Measurements from ENCODE around the gene NSD1.

DNA sequence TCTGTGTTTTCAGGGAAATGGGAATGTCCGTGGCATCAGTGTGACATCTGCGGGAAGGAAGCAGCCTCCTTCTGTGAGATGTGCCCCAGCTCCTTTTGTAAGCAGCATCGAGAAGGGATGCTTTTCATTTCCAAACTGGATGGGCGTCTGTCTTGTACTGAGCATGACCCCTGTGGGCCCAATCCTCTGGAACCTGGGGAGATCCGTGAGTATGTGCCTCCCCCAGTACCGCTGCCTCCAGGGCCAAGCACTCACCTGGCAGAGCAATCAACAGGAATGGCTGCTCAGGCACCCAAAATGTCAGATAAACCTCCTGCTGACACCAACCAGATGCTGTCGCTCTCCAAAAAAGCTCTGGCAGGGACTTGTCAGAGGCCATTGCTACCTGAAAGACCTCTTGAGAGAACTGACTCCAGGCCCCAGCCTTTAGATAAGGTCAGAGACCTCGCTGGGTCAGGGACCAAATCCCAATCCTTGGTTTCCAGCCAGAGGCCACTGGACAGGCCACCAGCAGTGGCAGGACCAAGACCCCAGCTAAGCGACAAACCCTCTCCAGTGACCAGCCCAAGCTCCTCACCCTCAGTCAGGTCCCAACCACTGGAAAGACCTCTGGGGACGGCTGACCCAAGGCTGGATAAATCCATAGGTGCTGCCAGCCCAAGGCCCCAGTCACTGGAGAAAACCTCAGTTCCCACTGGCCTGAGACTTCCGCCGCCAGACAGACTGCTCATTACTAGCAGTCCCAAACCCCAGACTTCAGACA lies 160.4 kb downstream of the NSD1 start:
- TF ChIP-seq TEAD4 (IDR thresholded peaks at IDR 0.05): no peak
- no peak for TF ChIP-seq EGR1 (IDR thresholded peaks at IDR 0.05)
- TF ChIP-seq, protein P1, sequence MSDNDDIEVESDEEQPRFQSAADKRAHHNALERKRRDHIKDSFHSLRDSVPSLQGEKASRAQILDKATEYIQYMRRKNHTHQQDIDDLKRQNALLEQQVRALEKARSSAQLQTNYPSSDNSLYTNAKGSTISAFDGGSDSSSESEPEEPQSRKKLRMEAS (IDR thresholded peaks at IDR 0.05): no peak
- TF ChIP-seq, protein P2, sequence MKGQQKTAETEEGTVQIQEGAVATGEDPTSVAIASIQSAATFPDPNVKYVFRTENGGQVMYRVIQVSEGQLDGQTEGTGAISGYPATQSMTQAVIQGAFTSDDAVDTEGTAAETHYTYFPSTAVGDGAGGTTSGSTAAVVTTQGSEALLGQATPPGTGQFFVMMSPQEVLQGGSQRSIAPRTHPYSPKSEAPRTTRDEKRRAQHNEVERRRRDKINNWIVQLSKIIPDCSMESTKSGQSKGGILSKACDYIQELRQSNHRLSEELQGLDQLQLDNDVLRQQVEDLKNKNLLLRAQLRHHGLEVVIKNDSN (IDR thresholded peaks at IDR 0.05): no peak
- TF ChIP-seq RAD21 (IDR thresholded peaks at IDR 0.05; ENCODE audit: low read depth): no peak
- no peak for TF ChIP-seq EP300 (IDR thresholded peaks at IDR 0.05; ENCODE audit: borderline replicate concordance)
- no peak for TF ChIP-seq YY1 (IDR thresholded peaks at IDR 0.05; ENCODE audit: low read depth)
- TF ChIP-seq, protein P3, sequence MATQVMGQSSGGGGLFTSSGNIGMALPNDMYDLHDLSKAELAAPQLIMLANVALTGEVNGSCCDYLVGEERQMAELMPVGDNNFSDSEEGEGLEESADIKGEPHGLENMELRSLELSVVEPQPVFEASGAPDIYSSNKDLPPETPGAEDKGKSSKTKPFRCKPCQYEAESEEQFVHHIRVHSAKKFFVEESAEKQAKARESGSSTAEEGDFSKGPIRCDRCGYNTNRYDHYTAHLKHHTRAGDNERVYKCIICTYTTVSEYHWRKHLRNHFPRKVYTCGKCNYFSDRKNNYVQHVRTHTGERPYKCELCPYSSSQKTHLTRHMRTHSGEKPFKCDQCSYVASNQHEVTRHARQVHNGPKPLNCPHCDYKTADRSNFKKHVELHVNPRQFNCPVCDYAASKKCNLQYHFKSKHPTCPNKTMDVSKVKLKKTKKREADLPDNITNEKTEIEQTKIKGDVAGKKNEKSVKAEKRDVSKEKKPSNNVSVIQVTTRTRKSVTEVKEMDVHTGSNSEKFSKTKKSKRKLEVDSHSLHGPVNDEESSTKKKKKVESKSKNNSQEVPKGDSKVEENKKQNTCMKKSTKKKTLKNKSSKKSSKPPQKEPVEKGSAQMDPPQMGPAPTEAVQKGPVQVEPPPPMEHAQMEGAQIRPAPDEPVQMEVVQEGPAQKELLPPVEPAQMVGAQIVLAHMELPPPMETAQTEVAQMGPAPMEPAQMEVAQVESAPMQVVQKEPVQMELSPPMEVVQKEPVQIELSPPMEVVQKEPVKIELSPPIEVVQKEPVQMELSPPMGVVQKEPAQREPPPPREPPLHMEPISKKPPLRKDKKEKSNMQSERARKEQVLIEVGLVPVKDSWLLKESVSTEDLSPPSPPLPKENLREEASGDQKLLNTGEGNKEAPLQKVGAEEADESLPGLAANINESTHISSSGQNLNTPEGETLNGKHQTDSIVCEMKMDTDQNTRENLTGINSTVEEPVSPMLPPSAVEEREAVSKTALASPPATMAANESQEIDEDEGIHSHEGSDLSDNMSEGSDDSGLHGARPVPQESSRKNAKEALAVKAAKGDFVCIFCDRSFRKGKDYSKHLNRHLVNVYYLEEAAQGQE (IDR thresholded peaks at IDR 0.05; ENCODE audit: low read depth): no peak
- TF ChIP-seq CREB1 (IDR thresholded peaks at IDR 0.05; ENCODE audit: low read depth): no peak
- TF ChIP-seq TAF1 (IDR thresholded peaks at IDR 0.05; ENCODE audit: low read depth): no peak
- no peak for TF ChIP-seq TCF12 (IDR thresholded peaks at IDR 0.05; ENCODE audit: low read depth)
- no peak for TF ChIP-seq FOXM1 (IDR thresholded peaks at IDR 0.05; ENCODE audit: borderline replicate concordance, low read depth)
